ENCODE data around the gene FSHR. TPM values are rescaled to one million over a fixed set of nuclear protein-coding genes. Genes with fewer than 3 reads are reported as not detected.

Gene FSHR
- total and polyA plus RNA-seq, 2 donors (not counting 3 experiments of a cell fraction or from before 2014, with no cell fraction given) = not detected

- H3K9me1 ChIP-seq (replicated peaks; ENCODE audit: control insufficient read depth, extremely low read depth, insufficient read depth, low read length) = no peaks in the 10 kb centered on the region
- no peak overlapping the region for H3K4me3 ChIP-seq (replicated peaks in 1 of 3; ENCODE audit: insufficient read depth in 1 of 3, low read depth in 1 of 3, low read length in 3 of 3)
- no peak overlapping the region for H3K9ac ChIP-seq (replicated peaks; ENCODE audit: extremely low read depth, insufficient read depth, low read length)
- TF ChIP-seq FOS (IDR thresholded peaks at IDR 0.05; ENCODE audit: borderline replicate concordance, insufficient read depth, low read length) (no peak), JUN (IDR thresholded peaks at IDR 0.05; ENCODE audit: borderline replicate concordance, insufficient read depth, insufficient read length, low read depth) (no peak), POLR2A (IDR thresholded peaks at IDR 0.05; ENCODE audit: low read depth, low read length) (no peak), EZH2 (IDR thresholded peaks at IDR 0.05; ENCODE audit: borderline replicate concordance, low read depth, low read length, severe bottlenecking) (no peak), POLR2AphosphoS5 (IDR thresholded peaks at IDR 0.05; ENCODE audit: insufficient read depth, low read depth, low read length) (no peak), GATA2 (IDR thresholded peaks at IDR 0.05; ENCODE audit: insufficient read depth, insufficient read length, low read depth, low read length) (no peak), MYC (IDR thresholded peaks at IDR 0.05; ENCODE audit: low read depth, low read length) (no peak)
- TF ChIP-seq, protein P1, sequence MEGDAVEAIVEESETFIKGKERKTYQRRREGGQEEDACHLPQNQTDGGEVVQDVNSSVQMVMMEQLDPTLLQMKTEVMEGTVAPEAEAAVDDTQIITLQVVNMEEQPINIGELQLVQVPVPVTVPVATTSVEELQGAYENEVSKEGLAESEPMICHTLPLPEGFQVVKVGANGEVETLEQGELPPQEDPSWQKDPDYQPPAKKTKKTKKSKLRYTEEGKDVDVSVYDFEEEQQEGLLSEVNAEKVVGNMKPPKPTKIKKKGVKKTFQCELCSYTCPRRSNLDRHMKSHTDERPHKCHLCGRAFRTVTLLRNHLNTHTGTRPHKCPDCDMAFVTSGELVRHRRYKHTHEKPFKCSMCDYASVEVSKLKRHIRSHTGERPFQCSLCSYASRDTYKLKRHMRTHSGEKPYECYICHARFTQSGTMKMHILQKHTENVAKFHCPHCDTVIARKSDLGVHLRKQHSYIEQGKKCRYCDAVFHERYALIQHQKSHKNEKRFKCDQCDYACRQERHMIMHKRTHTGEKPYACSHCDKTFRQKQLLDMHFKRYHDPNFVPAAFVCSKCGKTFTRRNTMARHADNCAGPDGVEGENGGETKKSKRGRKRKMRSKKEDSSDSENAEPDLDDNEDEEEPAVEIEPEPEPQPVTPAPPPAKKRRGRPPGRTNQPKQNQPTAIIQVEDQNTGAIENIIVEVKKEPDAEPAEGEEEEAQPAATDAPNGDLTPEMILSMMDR (IDR thresholded peaks at IDR 0.05; ENCODE audit: extremely low read depth in 1 of 2, insufficient read depth in 1 of 2, low read depth in 1 of 2, low read length in 2 of 2) = no peak
- TF ChIP-seq, protein P2, sequence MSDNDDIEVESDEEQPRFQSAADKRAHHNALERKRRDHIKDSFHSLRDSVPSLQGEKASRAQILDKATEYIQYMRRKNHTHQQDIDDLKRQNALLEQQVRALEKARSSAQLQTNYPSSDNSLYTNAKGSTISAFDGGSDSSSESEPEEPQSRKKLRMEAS (IDR thresholded peaks at IDR 0.05; ENCODE audit: insufficient read depth, insufficient read length) = no peak
- FAIRE-seq = no peak
- CTCF ChIA-PET = no interaction called here
- no peaks in the 10 kb centered on the region for H3K4me1 ChIP-seq (ENCODE audit: control insufficient read depth, extremely low read depth, insufficient read depth, low read length)
- no peak overlapping the region for H3K27ac ChIP-seq (ENCODE audit: insufficient read depth, low read depth, low read length)
- H3K4me2 ChIP-seq (ENCODE audit: insufficient read depth, low read length) = no peak overlapping the region
- H3K79me2 ChIP-seq (ENCODE audit: control insufficient read depth, insufficient read depth, low read length) = no peaks in the 10 kb centered on the region
- BruUV-seq (replicated peaks) = no TSS peak
- intact Hi-C loops (cut with micrococcal nuclease) = no loop called here
- dilution Hi-C loops (cut with MboI; ENCODE audit: extremely low pct_ligation_motif_present, low sequenced_read_pairs) = no loop called here
- H3K9me3 ChIP-seq (replicated peaks; ENCODE audit: control insufficient read depth, insufficient read depth, low read length) = no peaks in the 10 kb centered on the region
- no peak overlapping the region for H2AFZ ChIP-seq (ENCODE audit: low read depth, low read length)
- POLR2A ChIA-PET = no interaction called here
- H3K36me3 ChIP-seq (ENCODE audit: control insufficient read depth in 2 of 2, extremely low read depth in 1 of 2, insufficient read depth in 2 of 2, low read length in 2 of 2) = no peaks in the 10 kb centered on the region
- no peaks in the 10 kb centered on the region for H3K27me3 ChIP-seq (ENCODE audit: control insufficient read depth in 2 of 2, insufficient read depth in 2 of 2, low read length in 2 of 2)
- no peaks in the 10 kb centered on the region for H4K20me1 ChIP-seq (replicated peaks; ENCODE audit: control insufficient read depth, extremely low read depth, insufficient read depth, low read length)
- no peak for DNase-seq (ENCODE audit: low read depth, low spot score)
Observed at GRCh38 chr2:48939232-48939631, 215.1 kb downstream of the FSHR start.

All from endothelial cell of umbilical vein (primary cell).